ENCODE results near the gene MAD1L1.

The MAD1L1 gene

DNA sequence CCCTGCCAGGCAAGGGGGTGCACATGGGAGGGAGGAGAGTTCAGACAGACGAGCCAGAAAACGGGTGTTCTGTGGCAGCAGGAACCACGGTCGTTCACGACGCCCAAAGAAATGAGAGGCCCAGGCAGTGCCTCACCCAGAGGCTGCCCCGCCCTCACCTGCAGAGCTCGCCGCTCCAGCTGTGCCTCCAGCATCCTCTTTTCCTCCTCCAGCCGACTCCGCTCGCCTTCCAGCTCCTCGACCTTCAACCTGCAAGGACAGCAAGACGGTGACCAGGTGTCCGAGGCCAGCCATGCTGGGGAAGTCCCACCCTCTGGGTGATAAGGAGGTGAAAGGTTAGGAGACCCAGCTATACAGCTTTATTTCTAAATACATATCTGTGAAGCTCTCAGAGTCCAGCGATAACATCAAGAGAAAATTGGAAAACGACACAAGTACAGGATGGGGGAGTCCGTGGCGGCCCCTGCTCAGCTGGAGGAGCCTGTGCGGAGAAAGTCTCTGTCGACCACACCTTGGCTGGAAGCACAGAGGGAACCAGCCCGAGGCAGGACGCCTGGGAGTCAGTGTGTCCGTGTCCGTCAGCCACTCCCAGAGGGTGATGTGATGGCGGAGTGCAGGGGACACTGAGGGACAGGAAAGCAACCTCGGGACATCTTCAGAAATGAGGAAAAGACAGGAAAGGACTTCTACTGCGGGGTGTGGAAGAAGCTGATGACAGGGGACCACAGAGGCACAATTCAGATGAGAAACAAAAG is 275.1 kb downstream of the MAD1L1 start:
- DNase-seq (ENCODE audit: low read depth, low spot score) = no peak

DNA sequence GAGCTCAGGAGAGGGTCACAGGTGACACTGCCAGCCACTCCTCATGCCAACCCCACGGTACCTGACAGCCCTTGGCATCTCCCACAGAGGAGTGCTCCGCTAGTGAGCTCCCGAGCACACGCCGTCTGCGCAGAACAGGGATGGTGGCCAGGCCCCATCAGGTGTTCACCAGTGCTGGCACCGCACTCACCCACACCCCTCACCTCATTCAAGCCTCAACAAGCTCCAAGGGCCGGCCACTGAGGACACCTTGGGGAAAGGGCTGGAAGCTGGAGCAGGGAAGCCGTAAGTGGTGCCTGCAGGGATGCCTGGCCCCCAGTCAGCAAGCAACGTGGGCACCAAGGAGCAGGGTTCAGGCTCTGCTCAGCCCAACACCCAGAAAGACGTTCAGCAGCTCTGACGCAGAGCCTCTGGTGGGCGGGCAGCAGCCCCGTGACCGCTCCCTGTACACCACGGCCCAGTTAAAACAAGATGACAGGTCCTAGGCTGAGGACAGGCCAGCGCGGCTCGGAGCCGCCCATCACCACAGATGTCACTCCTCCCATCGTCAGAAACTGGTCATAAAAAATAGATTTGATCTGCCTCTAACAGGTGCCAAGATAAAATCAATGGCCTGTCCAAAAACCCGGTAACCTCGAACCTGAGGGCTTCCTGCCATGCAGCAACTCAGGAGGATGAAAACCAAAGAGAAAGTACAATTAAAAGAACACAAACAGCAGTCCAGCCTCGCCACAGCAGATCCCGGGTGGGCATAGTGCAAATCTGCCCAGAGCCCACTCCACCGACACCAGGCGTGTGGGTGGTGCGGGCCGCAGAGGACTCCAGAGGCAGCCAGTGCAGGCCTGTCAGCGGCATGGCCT is 275.9 kb downstream of the MAD1L1 start:
- no peak for DNase-seq (ENCODE audit: low read depth, low spot score)

DNA sequence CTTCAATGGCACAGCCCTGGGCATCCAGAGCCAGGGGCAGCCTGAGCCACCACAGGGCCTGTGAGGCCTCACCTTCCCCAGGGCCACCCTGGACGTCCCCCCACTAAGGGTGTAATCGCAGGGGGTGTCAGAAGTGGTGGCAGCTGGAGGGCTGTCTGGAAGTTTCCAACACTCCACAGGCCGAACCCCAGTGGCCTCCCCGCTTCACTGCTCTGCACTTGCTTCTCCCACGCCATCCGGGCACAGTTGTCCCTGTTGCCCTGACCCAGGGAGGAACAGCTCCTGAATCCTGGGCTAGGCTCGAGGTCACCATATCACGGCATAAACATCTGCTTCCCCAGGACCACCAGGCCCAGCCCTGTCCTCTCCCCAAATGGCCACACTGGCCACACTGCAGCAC is 276.6 kb downstream of the MAD1L1 start:
- no peak for DNase-seq (ENCODE audit: low read depth, low spot score)

DNA sequence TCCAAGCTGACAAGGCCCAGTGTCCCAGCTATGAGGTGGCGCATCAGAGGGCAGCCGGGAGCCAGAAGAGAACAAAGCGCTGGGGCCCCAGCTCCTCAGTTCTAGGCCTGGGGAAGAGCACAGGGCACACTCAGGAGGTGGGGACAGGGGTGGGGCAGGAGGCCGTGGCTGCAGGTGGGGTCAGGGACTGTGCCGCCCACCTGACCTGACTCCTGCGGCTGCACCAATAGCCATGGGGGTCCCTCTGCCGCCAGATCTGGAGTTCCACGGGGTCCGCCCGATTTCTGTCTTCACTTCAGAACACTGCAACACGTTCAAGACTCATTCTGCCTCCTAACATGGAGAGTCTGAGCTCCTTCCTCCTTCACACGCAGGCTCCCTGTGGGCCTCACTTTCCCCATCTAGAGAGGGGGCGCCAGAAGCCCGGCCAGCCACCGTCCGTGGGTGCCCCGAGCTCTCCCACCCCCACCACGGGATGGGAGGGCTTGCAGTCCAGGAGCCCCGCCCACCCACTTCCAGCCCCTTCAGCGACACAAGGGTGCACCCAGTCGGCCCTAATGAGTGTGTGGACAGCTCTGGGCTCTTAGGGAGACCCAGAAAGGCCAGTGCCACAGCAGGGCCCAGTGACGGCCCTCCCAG is 278.3 kb downstream of the MAD1L1 start:
- no peak for DNase-seq (ENCODE audit: low read depth, low spot score)

DNA sequence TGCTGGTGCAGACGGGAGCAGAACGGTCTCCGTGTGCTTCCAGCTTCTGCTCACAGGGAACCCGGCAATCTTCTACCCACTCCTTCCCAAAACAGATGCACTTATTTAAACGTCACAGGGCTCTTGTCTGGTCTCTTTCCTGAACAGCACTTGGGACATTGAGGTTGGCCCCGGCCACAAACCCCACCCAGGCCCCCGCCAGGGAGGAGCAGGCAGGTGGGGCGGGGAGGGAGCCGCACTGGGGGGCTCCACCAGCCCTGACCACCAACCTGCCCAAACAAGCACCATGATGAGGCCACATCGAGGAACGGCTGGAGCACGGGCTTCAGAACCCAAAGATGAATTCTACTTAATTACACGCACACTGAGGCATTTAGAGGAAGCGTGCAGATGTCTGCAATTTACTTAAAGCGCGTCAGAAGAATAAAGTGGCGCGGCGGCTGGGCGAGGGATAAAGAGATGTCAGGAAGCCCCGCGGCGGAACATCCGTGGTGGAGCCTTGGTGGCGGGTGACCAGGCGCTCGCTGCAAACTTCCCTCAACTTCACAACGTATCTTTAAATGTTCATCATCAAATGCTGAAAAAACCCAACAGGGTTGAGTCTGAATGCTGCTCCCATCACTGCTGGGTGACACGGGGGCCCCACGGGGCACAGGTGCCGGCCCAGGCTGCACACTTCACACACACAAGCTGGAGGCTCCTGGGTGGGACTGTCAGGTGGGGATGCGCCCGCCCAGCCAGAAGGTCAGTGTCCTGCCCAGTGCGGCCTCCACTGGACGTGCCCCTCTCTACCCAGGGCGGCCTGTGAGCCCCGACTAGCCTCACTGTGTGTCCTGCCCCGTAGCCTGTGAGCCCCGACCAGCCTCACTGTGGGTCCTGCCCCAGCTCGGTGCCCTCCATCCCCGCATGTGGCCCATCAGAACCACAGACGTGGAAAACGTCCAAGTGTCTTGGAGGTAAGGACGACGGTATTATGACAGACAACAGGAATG is 279.2 kb downstream of the MAD1L1 start:
- no peak for DNase-seq (ENCODE audit: low read depth, low spot score)

DNA sequence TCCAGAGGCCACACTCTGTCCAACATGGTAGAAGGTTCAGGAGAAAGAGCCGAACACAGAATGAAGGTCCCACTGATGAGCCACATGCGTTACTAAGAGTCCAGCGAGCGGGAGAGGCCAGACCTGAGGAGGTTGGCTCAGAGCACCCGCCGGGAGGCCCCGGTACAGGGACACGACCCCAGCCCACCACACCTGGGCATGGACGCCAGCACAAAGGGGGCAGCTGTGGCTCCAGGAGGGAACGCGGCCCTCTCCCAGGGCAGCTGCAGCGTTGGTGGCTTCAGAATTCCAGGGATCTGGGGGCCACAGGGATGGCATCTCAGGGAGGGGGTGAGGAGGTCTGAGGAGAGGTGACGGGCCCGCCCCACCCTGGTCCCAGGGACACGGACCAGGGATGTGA is 280.0 kb downstream of the MAD1L1 start:
- no peak for DNase-seq (ENCODE audit: low read depth, low spot score)

DNA sequence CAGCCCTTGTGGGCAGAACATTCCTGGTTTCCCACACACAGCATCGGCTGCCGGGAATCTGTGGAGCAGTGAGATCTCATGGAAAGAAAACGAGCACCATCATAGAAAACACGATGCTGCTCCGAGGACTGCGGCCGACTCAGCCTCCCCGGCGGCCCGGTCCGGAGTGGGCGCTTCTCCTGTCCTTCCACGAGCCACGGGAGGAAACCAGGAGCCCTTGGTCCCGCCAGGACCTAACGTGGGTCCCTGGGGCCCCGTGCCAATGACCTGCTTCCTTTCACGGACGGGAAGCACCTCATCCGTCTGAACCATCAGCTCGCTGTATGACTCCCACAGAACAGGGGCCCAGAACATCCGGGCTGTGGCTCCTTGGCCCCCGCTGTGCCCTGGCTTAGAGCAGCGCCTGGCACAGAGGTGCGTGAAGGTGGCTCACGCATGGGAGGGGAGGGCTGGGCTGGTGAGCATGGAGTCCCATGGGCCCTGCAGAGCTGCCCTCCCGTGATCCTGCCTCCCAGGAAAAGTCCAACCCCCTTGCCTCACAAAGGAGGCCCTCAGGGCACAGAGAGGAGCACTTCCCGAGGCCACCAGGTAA is 280.5 kb downstream of the MAD1L1 start:
- DNase-seq (ENCODE audit: low read depth, low spot score) = no peak

DNA sequence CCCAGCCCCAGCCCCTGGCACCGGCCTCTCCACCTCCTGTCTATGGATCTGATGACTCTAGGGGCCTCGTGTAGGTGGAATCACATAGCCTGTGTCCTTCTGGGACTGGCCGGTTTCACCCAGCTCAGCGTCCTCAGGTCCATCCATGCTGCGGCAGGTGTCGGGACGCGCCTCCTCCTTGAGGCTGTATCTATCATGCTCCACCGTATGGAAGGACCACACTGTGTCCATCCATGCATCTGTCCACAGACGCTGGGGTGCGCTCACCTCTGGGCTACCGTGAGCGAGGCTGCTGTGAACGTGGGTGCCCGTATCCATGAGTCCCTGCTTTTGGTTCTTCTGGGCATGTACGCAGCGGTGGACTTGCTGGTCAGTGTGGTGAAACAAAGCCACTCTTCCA is 281.1 kb downstream of the MAD1L1 start:
- DNase-seq (ENCODE audit: low read depth, low spot score) = no peak

DNA sequence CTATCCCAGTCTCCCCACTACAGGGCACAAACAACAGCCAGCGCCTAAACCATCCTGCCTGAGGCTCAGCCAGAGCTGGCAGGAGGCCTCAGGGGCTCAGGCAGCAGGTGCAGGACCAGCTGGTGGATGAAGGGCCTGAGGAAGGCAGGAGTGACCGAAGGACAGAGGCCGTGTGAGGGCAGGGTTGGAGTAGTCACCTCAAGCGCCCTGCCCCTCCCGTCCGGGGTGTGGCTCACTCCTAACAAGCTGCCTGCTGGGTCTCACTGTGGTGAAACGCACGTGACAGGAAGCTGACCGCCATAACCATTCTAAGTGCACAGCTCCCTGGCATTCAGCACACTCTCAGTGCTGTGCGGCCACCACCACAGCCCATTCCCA is 281.6 kb downstream of the MAD1L1 start:
- DNase-seq (ENCODE audit: low read depth, low spot score) = peak; percentile 15

DNA sequence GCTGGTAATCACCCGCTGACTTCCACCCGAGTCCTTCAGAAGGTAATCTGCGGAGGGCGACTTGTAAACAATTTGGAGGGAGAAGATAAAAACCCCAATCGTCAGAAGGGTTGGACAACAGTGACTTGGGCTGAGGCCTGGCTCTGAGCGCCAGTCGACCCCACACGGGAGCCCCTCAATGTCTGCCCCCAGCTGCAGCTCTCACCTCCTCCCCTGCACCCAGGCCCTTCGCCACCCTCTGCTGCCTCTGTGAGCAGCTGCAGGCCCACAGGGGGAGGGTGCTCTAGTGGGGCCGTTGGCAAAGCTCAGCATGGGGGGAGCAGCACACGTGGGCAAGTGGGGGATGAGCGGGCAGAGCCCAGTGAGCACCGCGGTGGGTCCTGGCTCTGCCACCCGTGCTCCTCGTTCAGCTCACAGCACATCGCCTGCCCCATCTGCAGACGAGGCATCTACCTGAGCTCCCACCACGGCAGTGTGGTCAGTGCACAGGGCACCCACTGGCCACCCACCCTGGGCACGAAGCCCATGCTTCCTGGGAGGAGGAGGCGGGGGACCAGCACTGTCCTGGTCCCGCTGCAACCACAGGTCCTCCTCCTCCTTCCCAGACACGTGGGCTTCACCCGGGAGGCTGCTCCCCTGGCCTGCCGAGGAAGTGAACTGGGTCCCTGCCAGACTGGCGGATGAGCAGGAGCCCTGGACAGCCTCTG is 282.1 kb downstream of the MAD1L1 start:
- DNase-seq (ENCODE audit: low read depth, low spot score) = peak; percentile 17

DNA sequence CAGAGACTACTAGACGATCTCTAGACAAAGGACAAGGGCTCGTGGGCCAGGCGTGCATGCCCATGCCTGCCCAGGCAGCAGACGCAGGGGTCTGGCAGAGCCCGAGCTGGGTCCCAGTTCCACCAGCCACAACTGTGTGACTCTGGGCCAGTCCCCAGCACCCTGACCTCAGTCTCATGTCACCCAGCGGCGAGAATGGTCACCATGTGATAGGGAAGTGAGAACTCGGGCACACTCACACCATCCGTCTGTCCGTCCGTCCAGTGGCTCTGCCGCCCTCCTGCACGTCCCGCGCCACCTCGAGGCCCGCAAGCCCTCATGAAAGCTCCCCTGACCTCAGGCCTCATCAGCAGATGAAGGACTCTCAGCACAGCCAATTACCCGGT is 282.7 kb downstream of the MAD1L1 start:
- DNase-seq (ENCODE audit: low read depth, low spot score) = no peak

DNA sequence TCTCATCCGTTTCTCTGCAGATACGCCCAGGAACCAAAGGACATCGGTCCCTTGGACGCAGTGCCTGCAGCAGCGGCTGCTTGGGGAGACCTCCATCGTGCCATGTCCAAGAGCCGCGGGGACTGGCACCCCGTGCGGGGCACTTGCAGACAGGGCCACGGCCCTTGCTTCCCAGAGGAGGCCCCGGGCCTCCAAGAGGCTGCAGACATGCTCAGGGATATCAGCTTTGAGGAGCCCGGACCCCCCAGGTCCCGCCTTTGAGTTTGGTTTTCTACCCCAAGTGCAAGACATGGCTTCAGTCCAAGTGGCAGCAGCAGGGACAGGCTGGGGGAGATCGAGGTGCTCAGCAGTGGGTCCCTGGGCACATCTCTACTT is 283.1 kb downstream of the MAD1L1 start:
- DNase-seq (ENCODE audit: low read depth, low spot score) = no peak

DNA sequence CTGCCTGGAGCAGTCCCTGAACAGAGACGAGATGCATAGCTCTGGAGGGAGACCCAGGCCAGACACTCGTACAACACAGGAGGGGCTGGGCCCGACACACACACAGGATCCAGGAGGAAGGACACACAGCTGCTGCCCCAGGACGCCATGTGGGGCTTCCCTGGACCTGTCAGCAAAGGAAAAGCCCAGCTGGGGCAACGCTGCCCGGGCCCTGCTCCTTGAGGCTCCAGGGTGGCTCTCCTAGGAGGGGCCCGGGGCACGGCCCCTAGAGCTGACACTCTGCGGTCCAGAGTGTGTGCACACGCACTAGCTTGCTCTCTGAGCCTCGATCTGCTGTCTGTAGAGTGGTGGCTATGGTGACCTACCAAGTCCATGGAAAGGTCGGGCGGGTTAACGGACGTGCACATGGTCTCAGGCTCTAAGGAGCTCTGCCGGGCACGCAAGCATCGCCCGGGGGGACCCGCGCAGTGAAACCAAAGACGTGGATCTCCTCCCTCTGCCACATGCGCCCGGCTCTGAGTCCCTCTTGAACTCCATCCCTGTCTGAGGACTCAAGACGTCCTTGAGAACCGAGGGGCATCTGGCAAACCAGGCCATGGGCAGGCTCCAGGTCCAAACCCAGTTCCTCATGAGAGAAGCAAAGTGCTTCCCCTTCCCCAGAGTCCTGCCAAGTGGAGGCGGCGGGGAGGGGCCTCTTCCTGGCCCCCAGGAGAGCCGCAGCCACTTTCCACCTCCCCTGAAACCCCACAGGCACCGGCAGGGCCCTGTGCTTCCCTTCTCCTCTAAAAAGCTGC is 283.7 kb downstream of the MAD1L1 start:
- DNase-seq (ENCODE audit: low read depth, low spot score) = no peak

DNA sequence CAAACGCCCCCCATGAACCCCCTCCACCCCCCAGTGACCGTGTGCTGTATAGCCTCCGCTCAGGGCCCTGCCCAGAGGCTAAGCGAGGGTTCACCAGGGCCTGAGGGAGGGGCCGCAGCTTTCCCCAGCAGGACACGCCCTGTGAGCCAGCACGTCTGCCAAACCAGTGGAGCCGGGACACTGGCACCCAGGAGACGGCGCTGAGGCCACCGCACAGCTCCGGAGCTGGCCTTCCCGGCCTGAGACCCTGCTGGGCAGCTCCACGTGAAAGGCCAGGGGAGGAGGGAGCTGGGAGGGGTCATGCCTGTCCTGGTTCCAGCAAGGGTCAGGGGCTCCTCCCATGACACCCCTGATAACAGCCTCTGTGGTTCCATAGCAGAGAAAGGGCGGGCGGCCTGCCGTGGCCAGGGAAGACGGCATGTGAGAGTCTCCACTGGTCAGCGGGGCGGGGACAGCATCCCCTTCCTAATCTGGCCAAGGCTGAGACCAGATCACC is 284.4 kb downstream of the MAD1L1 start:
- DNase-seq (ENCODE audit: low read depth, low spot score) = no peak

DNA sequence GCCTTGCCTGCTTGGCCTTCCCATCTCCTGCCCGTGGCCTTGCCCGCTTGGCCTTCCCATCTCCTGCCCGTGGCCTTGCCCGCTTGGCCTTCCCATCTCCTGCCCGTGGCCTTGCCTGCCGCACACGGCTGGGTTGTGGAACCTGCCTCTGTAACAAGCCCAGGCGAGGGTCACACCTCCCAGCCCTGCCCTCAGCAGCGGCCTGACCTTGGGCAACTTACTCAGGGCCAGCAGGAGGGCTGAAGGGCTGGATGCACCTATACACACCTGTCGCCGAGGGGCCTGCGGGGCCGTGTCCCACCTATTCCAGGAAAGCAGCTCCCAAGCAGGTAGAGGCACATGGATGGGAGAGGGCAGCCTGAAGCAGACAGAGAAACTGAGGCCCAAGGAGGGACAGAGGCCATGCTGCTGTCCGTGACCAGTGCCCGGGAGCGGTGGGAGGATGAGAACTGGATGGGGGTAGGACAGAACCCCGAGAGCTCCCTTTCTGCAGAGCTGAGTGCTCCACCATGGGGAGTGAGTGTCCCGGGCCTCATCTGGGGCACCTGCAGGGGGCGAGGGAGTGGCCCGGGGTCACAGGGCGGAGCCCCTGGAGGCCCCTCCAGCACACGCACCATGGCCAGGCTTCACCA is 285.0 kb downstream of the MAD1L1 start:
- DNase-seq (ENCODE audit: low read depth, low spot score) = no peak

DNA sequence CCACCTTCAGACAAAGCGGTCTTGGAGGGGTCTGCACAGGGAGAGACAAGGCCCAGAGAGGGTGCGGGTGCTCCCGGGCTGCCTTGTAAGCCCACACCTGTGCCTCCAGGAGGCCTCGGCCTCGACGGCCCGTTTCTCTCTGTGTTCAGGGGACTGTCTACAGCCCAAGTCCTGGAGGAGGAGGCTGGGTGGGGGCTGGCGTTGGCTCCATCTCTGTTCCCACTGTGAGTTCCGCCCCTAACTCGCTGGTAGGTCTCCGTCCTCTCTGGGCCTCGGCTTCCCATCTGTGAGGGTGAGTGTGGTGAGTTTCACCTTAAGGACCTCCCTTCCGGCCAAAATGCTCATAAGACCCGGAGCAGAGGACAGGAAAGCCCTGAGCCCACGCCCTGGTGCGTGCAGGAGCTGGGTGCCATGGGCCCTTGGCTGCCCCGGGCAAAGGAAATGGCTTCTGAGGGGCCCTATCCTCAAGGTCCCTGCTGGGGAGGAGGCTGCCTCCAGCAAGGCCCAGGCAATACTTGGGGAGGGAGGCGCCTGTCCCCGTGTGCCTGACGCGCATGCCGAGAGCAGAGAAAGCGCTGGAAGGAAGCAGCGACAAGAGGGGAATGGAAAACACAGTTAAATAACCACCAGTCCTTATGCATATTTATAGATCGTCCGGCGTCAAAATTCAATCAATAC is 285.8 kb downstream of the MAD1L1 start:
- no peak for DNase-seq (ENCODE audit: low read depth, low spot score)

DNA sequence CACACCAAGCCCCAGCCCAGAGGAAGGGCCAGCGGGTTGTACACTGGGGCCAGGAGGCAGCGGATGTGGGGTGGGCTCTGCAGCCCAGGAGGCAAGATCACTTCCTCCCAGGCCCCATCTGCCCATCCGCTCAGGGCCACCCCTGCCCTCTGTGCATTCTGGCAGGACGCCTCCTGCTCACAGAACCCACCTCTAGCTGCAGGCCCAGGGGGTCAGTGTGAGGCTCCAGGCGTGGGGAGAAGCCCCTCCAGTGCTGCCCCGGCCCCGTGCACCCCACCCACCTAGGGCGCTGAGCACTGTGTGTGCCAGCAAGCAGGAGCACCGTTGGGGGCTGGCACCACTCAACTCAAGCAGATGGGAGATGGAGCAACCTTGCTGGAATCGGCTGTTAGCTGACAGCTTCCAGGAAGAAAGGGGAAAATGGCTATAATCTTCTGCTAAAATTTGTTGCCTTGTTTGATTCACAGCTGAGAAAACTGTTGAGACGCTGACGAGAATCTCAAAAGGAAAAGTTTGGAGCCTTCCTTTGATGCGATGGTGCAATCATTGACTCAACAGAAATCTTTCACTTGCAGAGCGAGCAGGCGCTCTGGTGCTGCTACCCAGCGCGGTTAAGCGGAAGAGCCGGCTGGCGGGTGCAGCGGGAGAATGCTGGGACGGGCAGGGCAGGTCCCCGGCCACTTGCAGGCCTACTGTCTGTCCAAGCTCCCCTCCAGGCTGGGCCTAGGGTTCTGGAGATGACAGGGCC is 286.5 kb downstream of the MAD1L1 start:
- no peak for DNase-seq (ENCODE audit: low read depth, low spot score)

DNA sequence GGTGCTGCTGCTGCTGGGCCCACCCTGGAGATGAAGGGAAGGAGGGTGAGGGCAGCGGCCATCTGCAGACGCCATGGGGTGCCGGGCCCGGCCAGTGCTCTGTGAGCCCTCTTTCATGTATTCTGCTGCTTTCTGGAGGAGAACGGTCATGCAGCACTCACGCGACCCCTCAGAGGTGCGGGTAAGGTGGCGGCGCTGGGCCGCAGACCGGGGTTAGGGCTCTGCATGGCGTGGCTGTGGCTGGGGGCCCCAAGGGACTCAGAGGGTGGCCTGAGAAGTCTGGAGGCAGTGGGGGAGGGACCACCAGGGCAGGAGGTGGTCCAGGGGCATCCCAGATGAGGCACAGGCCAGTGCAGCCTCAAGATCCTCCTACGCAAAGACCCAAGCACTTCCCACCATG is 287.2 kb downstream of the MAD1L1 start:
- DNase-seq (ENCODE audit: low read depth, low spot score) = no peak

All from astrocyte of the hippocampus (primary cell).